NCI-H1105 treated with DMSO at 0.1 percent for 48 hours (cell line): Measurements from ENCODE around the gene NRXN3.

Experiments used
- DNase-seq: peaks from one replicate; lab custom pipeline; 2025; lab: John Stamatoyannopoulos, UW

The NRXN3 gene

DNA sequence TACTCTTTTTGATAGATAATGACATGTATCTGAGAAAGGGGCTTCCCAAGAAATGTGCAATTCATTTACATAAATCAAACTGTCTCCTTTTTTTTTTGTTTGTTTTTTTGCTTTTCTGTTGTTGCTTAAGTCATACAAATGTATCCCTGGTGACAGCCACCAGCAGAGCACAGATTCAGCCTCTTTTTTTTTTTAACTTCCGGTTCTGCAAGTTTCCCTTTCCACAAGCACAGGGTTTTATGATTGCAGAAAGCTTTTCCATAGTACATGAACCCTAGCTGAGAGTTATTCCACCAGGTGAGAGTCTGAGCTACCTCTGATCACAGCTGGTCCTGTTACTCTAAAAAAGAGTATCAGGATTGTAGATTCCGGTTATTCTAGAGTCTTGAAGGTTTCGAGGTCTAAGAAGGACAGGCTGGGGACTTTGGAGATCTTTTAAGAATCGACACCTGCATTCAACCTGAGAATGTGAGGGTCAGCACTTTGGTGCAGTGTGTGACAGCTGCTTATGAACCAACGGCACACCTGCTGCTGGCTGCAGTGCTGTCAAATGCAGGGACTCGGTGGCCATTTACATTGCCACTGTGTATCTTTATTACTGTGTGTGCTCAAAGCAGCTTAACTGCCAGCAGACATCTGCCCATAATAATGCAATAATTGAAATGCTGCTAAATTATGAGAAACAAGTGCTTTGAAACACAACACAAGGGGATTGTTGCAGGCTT lies 551.7 kb downstream of the NRXN3 start:
- peak; percentile 75 for DNase-seq

DNA sequence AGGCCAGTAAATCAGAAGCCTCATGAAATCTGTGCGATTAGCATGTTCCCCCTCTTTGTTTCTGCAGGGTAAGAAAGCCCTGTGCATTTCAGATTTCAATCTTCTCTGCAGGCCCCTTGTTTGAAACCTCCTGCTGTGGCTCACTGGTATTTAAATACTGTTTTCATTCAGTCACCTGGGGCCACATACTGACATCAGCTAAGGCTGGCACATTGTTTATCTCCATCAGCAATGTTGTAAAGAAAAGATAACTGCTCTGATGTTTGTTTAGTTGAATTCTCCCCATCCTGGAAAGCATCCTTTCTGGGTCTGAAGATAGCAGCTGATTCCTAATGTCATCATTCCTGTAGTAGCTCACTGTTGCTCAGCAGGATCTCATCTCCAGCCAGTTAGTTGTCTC lies 554.9 kb downstream of the NRXN3 start:
- no peak for DNase-seq

DNA sequence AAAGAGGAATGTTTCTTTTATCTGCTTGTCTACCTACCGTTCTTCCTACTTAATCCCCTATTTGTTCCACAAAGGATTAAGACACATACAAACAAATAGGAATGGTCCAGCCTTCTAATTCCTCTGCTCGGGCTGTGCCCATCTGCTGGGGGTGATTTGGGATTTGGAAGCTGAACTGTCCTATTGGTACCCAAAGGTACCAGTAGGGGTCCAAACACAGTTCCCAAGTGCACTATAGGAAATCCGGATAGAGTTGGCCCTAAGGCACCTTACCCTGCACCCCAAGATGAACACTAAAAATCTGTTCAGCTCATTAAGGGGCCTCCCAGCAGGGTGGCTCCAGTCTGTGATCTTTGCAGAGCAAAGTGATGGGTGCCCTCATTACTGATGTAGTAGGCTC lies 566.9 kb downstream of the NRXN3 start:
- no peak for DNase-seq

DNA sequence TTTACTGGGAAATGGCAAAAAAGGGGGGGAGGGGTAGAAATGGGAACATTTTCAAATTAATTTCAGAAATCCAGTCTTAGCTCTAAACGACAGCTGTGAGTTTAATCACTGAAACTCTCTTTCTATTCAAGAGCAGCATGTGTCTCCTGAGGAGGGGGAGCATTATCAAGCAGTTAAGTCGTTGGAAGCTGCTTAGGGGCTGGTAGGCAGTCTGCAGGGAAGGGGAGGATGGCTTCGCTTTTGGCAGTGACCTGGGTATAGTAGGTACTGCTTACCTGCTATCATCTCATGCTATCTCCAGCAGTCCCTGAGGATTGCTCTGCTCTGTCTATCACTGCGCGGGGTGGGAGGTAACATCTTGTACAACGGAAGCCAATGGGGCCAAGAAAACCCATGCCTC lies 567.4 kb downstream of the NRXN3 start:
- no peak for DNase-seq

DNA sequence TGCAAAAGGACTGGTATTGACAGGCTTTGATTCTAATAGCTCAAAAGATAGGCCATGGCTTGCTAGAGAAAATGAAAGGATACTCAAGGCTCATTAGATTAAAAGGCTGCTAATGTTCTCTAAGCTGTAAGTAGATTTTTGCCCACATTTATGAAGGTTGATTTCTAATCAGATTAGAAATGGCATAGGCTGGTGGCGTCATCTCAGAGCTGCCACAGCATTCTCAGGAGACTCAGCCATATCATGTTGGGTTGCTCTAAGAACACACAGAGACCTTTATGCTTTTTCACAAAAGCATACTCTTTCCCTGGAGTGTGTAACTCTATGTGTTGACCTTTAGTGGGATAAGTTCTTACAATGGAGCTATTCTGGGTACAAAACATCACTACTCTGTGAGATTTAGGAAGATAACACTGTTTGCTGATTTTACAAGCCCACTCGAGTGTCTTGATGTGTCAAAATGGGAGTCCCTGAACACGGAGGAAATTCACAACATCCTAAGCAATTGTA lies 576.0 kb downstream of the NRXN3 start:
- no peak for DNase-seq

DNA sequence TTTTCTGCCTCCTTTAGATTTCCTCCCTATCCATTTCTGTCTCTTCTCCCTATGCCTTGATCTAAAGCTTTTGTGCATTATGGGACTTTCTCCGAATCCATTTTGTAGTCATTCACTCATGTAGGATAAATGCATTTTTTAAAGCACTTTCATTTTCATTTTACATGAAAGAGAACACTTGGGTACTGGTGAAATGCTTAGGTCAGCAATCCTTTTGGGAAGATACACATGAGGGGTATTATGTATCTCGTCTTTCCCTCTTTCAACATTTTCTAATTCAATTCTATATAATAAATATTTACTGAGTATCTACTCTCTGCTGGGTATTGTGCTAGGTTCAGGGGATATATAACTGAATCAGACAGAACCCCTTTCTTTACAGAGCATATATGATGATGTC lies 577.6 kb downstream of the NRXN3 start:
- DNase-seq: no peak

DNA sequence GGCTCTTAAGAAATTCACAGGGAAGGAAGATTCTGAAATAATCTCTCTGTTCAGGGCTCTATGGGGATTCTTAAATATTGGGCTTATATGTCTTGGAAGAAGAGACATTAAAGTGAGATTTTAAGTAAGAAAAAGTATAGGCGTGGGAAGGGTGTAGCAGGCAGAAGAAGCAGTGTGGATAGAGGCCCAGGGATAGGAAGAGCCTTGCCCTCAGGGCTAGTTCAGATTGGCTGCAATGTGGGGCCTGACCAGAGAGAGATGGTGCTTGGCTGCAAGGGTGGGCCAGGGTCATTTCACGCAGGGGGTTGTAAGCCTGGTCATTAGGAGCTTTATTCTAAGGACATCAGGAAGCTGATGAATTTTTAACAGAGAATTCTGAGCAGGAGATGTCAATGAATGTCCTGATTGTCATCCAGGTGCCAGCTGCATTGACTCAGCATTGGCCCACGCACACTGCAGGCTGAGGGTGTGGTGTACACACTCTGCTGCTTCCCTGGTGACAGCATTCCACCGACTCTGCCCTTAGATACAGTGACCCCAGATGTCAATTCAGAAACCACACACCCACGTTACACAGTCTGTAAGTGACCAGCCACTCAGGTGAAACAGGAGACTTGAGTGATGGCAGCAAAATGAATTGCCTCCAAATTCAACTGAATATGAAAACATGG lies 582.5 kb downstream of the NRXN3 start:
- DNase-seq: no peak

DNA sequence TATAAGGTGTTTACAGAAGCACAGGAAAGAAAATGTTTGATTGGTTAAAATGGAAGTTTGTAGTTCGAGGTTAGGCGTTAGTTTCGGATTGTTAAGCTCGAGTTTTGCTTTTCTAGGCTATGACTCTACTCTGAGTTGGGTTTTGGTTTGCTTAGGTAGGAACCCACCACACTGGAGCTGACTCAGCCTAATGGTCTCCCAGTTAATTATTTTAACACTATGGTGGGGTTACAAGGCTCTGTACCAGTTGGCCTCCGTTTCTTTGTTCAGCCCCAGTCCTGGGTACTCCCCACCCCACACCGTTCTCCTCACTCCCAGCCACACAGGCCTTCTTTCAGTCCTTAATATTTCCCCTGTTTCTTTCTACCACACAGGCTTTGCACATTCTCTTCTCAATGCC lies 583.9 kb downstream of the NRXN3 start:
- DNase-seq: no peak

DNA sequence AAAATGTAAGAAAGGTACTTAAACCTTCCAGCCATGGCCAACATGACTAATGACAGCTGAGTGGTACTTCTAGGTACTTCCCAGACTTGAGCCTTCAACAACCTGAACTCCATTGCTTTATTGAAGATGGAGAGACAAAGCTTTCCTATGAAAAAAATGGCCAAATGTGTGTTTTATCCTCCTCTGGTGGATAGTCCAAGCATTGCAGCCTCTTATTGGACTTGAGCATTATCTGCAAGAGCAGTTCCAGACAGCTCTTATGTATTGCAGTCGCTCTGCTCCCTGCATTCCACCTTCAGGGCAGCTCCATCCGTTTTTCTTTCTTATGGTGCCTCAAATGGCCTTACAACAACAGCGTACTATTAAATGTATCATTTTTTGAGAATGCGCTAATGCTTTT lies 588.2 kb downstream of the NRXN3 start:
- peak; percentile 65 for DNase-seq

DNA sequence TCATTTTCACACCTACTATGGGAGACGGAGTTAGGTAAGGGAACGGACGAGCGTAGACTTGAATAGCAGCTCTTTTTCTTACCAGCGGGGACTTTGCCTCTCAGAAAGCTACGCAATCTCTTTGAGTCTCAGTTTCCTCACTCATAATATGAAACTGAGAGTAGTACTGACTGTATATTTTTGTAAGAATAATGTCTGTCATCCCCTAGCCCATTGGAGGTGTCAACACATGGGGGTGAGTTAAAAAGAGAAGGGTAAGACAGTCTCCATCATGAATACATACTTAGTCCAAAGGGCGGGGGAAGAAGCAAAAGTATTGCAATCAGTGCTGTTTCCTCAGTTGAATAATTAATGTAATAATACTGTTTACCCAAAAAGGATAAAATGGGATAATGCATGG lies 592.2 kb downstream of the NRXN3 start:
- no peak for DNase-seq

DNA sequence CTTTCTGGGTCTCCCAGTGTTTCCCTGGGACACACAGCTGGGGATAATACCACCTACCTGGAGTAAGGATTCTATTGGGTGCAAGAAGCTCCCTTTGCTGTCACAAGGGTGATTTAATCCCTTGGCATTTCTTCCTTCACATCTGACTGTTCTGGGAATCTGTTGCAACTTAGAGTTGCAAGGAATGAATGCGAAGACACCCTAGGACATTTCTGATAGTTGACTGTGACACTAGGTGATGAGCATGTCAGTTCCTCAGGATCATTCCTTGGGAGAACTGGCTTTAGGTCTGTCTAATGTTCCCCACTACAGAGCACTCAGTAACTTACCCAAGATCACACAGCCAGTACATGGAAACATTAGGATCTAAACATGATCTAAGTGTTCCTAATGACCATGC lies 593.6 kb downstream of the NRXN3 start:
- DNase-seq: no peak

DNA sequence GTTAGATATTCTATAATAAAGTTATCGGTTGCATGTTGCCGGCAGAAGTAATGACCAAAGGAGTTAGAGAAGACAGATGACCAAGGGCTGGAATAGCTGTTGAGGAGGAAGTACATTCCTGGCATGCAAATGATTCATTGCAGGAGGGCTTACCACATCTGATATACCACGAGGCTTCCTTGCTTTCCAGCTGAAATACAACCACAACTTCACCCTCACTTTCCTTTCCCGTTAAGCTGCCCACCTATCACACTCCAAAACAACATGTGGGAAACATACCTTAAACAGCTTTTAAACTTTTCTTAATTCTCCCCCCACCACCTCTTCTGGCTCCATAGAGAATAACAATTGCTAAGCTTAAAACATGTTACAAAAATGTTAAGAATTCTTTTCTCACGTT lies 594.1 kb downstream of the NRXN3 start:
- no peak for DNase-seq

DNA sequence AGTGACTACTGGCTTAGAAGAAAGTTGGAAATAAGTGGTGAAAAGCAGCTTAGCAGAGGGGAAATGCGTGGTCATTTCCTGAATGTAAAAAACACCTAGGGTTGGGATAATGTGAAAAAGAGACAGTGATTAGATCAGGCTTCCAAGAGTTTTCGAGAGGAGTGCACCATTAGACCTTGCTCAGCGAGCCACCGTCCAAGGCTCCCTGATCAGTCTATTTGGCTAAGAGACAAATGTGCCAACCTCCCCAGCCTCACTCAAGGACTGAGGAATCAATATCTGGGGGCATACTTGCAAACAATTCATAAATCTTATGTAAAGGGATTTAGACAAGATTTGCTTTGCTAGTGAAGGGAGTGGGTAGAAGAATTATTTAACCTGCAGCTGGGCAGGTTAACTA lies 594.5 kb downstream of the NRXN3 start:
- DNase-seq: no peak

DNA sequence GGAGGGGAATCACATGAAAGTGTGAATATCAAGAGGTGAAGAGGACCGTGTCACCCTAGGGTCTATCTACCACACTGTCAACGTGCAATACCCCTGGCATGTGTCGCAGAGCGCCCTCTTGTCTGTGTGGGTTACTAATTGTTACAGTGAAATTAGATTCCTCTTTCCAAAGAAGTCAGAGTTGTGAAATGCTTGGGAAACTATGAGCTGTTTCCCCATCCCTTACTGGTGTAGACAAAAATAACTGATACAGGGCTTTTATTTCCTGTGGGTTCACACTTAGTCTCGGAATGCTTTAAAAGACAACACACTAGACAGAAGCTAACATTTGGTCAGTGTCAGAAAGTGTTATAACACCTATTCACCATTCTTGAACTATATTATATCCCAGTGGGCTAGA lies 597.3 kb downstream of the NRXN3 start:
- DNase-seq: no peak

DNA sequence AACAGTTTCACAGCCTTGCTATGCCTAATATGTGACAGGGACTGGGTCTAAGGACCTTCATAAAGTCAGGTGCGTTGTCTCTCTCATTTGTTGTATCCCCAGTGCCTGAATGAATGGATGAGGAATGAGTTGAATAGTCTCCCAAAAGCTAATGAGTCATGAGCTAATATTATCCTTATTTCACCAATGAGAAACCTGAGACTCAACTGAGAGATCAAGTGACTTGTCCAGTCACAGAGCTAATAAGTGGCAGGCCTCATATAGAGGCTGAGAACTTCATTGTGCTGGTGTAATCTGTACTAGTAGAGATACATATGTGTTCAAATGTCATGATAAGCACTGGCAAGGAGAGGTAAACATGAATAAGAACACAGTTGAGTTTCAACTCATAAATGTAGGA lies 612.4 kb downstream of the NRXN3 start:
- DNase-seq: no peak

DNA sequence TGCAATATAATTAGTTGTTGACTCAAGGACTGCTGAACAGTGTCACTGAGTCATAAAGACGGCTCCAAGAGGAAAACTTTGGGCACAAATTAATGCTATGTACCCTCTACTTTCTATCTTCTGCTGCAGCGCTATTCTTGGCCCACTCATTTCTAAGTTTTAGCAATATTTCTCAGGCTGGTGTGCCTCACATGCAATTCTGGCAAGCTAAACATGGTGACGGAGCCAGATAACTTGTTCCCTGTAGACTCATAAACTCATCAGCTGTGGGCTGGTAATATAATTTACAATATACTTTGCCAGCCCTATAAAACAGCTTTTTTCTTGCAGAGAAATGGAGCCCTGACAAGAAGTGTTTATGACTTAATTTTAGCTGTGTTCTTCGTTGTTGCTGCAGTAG lies 615.1 kb downstream of the NRXN3 start:
- DNase-seq: no peak

DNA sequence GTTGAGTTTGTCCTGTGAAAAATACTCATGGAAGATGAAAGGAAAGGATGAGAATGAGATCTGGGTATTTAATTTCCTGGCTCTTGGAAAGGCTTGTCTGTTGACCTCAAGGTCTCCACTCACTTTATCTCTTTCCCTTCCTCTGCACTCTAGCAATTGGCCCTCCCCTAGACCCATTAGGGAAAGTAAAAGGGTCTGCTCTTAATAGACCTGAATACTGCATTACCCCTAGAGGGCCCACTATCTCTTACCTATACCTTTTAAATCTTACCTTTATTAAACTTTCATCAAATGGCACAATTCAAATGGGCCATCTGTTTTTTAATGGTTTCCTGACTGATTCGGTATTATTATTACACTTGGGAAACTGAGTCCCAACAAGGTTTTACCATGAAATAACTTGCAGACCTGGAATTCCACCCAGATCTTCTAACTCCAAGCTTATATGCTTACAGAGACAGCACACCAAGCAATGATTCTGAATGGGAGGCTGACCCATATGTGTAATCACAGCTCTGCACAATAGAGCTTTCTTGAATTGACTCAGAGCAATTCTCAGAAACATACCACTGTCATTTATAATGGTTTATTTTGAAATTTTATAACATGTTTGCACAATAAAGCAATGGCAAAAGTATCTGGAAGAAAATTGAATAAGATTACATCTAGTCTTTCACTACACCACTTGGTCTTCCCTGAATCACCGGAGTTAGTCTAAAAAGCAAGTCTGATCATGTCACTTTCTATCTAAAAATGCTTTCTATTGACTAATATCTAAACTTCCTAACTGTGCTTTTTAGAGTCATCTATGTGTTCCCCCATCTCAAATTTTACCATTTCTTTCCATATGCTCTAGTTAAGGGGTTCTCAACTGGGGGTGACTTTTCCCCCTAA lies 618.5 kb downstream of the NRXN3 start:
- DNase-seq: no peak

DNA sequence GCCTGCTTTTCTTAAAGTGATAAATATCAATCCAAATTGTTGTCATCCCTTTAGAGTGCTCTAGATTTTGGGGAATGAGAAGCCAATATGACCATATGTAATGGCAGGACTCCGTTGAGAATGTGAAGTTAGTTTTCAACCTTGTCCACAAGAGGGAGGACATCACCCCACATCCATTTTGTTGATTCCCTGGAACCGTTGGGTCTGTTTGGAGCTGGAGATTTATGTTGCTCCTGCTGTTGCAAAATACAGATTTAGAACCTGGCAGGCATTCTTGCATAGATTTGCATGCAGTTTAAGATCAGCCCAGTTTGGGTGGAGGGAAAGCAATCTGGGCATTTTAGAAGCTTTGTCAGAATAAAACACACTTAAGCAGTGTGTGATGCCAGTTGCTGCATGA lies 620.1 kb downstream of the NRXN3 start:
- DNase-seq: no peak

DNA sequence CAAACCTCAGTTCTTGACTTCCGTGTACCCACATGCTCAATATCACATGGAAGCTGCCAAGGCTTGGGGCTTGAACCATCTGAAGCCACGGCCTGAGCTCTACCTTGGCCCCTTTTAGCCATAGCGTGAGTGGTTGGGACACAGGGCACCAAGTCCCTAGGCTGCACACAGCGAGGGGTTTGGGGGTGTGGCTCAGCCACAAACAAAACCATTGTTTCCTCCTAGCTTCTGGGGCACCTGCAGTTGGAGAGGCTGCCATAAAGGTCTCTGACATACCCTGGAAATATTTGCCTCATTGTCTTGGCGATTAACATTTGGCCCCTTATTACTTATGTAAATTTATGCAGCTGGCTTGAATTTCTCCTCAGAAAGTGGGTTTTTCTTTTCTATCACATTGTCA lies 628.6 kb downstream of the NRXN3 start:
- DNase-seq: no peak

DNA sequence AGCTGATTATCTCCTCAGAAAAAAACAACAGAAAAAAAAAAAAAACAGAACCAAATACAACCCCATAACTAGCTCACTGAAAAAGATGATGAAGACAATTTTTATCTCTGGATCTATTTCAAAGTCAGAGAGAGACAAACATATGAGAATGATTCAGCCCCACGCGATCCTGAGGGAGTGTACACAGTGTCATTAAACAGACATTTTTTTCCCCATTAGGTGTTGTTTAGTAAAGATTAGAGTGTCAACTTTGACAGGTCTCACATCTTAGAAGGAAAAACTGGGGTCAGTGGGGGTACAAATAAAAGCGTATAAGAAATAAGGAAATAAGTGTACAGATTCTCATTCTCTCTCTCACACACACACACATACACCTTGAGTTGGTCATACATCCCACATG lies 635.4 kb downstream of the NRXN3 start:
- no peak for DNase-seq

DNA sequence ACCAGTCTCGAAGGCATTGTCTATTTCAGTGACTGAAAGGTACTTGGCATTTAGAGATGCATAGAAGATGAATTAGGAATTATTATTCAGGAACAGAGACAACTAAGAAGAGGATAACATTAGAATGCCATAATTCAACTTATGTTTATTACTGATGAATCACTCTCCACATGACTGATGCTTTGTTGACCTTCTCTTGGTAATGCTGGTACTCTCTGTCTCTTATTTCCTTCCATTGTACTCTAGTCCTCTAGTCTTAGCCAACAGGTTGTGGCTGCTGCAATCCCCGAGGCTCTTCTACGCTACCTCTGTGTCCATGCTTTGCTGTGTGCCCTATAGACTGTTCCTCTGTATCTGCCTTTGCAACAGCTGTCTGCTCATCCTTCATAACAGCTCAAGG lies 652.9 kb downstream of the NRXN3 start:
- no peak for DNase-seq

DNA sequence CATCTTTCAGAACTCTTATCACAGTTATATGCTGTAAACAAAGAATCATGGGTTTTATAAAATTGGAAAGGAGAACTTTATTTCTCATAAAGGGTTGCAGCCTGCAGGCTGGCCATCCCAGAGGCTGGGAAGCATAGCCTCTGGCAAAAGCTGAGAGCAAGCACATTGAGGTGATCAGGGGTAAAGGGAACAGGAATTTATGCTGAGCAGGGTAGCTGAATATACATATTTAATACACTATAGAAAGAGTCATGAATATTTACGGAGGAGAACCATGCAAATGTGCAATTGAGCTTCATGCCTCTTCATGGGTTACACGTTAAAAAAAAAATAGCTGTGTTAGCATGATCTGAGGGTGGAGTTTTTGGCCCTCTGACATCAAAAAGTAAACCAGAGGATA lies 653.3 kb downstream of the NRXN3 start:
- no peak for DNase-seq

DNA sequence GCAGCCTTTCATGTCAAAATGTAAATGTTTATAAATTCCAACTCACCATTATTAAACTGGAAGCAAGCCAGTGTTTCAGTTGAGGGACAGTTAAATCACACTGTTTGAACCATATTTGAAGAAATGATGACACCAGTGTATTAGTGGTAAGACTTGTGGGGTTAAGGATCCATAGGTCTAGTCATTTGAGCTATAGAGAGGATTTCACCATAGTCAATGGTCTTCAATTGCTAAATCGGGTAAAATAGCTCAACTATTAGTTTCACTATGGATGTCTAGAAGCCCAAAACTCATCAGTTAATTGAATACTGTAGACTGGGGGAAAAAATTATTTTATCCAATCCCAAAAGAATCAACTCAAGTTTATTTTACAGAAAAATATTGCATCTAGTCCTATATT lies 659.1 kb downstream of the NRXN3 start:
- DNase-seq: no peak
